LHCN-M2 (cell line): ENCODE measurements around the gene PRF1. TPM values are rescaled to one million over a fixed set of nuclear protein-coding genes. Genes with fewer than 3 reads are reported as not detected.
"Not testable (repeated sequence)": the region's sequence is repeated elsewhere in the genome, so short reads cannot be mapped to it uniquely, and the experiment has no call there.

Experiments
- DNase-seq: peaks from one replicate; pipeline ENCODE4 v3.0.0-alpha.2; 2012; ENCODE audit warnings: low read depth
- polyA plus RNA-seq: library from polyadenylated mRNA; unstranded; fragments of >200 nt; gene quantifications from one replicate; pipeline ENCODE4 v1.2.1, GENCODE V29; 2012; ENCODE audit warnings: missing spikeins
- total RNA-seq: library from RNA; depleted of rRNA; stranded (reverse); fragments of >200 nt; gene quantifications from 2 replicates; pipeline ENCODE4 v1.2.3, GENCODE V29; 2014; rRNA removed

Gene PRF1
- not detected in 2 replicates for total RNA-seq
- polyA plus RNA-seq, result not detected

DNA sequence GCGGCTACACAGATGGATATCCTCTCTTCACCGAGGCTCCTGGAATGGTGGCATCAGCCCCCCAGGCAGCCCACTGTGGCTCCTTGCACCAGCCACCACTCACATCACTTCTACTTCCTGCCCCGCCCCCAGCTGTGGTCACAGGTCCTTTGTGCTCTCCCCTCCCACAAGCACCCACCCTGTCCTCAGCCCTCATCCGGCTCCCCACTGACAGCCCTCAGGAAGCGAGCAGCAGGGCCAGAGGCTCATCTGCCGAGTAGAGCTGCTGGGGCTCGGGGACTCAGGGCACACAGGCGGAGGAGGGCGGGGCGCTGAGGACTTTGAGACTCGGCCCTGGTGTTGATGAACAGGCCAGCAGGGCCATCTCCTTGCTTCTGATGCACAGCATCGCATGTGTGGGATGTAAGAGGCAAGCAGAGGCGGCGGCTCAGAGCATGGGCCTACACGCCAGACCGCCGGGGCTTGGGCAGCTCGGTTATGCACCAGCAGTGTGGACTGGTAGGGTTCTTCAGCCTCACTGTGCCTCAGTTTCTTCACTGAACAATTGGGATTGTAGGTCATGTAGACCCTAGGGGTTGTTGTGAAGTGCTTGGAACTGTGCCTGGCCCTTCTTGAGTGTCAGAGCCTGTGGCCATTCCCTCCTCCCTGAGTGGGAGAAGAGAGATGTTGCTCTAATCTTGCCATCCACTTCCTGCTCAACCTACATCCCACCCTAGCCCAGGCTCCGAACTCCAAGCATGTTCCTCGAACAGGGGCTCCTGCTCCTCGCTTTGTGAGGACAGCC is at the start of gene PRF1:
PRF1 (minus strand) TSS at position 77 of the 784 bp plus-strand sequence. CDS start 1,839 bp downstream, outside the sequence.
- no peak for DNase-seq

DNA sequence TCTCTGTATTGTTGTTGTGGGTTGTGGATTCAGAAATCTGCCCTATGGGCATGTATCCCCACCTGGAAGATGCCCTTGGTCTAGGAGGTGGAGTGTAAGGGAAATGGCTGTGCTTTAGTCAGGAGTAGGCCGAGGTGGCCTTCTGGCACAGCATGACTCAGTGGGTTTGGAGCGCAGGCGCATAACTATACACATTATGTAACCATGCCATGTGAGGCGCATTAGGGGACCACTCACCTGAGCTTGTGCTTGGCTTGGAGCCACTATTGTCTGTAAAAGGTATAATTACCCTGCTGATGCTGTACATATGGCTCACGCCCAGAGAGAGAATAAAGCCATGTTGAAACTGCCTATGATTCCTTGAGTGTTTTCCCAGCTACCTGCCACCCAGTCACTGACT is 49.1 kb upstream of the PRF1 start:
- DNase-seq, result no peak

DNA sequence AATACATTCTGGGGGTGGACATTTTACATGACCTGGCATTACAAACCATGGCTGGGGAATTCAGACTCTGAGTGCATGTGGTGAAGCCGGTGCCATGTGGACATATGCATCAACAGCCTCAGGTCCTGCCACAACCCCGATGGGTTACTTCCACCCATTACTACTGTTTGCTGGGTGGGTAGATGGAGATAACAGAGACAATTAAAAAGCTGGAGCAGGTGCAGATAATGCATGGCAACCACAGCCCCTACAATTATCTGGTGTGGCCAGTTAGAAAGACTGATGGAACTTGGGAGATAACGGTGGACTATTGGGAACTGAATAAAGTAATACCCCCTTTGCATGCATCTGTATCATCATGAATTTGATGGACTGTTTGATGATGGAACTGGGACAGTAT is 48.2 kb upstream of the PRF1 start:
- no peak for DNase-seq

DNA sequence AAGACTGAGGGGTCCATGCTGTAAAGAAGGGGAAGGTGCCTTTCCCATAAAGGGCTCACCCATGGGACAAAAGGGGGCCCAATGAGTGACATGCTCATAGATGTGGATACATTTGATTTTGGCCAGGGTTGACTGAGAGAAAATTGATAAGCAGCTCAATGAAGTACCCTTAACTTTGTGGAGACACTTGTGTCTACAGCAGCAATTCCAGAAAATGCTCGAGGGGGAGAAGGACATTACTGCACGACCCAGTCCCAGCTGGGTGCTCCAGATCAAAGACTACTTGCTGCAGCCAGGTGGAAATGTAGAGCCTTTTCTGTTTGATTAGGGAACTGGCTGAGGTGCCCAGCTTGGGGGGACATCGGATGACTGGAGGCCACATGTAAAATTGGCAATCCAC is 47.6 kb upstream of the PRF1 start:
- no peak for DNase-seq

DNA sequence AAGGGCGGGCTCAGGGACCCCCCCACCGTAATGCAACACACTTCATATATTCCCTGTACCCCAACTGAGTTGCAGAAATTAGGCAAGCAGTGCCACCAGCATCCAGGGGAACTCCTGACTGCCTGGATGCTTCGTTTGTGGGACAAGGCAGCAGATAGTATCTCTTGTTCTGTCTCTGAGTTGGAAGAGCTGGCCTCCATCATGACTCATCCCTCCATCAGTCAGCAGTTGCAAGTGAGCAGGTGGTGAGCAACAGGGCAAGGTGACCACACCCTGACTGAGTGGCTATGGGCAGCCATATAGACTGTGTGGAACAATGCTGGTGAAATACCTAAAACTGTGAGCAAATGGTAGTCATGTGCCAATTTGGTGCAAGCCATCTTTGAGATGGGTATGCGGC is 47.0 kb upstream of the PRF1 start:
- peak; percentile 79 for DNase-seq

DNA sequence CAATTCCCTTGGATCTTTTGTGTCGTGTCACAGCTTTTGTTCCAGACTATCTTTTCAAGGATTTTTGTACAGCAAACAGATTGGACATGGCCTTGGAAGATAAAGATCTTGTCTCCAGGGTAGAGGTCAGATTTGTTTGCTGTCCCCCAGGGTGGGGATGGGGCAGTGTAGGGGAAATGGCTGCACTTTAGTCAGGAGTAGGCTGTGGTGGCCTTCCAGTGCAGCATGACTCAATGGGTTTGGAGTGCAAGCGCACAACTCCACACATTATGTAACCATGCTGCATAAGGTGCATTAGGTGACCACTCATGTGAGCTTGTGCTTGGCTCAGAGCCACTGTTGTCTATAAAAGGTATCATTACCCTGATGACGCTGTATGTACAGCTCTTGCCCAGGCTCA is 45.9 kb upstream of the PRF1 start:
- peak; percentile 47 for DNase-seq

DNA sequence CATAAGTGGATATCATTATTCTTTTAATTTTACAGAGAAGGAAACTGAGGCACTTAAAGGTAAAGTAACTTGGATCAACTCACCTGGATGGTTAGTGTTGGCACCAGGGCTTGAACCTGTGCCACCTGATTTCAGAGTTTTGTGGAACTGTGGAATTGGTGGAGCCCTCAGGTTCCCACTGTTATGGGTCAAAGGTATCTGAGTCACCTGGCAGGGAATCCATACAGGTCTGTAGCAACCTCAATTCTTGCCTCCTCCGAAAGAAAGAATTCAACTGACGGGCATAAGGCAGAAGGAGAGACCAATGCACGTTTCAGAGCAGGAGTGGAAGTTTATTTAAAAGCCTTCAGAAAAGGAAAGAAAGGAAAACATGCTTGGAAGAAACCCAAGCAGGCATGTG is 44.5 kb upstream of the PRF1 start:
- DNase-seq, result no peak

DNA sequence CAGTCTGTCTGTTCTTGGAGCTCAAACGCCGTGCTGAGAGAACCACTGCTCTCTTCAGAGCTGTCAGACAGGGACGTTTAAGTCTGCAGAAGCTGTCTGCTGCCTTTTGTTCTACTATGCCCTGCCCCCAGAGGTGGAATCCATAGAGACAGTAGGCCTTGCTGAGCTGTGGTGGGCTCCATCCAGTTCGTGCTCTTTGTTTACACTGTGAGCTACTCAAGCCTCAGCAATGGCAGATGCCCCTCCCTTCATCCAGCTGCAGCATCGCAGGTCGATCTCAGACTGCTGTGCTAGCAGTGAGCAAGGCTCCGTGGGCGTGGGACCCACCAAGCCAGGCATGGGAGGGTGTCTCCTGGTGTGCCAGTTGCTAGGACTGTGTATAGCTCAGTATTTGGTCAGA is 42.4 kb upstream of the PRF1 start:
- DNase-seq, result not testable (repeated sequence)

DNA sequence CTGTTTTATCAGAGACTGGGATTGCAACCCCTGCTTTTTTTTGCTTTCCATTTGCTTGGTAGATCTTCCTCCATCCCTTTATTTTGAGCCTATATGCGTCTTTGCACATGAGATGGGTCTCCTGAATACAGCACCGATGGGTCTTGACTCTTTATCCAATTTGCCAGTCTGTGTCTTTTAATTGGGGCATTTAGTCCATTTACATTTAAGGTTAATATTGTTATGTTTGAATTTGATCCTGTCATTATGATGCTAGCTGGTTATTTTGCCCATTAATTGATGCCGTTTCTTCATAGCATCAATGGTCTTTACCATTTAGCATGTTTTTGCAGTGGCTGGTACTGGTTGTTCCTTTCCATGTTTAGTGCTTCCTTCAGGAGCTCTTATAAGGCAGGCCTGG is 40.7 kb upstream of the PRF1 start:
- DNase-seq, result not testable (repeated sequence)

DNA sequence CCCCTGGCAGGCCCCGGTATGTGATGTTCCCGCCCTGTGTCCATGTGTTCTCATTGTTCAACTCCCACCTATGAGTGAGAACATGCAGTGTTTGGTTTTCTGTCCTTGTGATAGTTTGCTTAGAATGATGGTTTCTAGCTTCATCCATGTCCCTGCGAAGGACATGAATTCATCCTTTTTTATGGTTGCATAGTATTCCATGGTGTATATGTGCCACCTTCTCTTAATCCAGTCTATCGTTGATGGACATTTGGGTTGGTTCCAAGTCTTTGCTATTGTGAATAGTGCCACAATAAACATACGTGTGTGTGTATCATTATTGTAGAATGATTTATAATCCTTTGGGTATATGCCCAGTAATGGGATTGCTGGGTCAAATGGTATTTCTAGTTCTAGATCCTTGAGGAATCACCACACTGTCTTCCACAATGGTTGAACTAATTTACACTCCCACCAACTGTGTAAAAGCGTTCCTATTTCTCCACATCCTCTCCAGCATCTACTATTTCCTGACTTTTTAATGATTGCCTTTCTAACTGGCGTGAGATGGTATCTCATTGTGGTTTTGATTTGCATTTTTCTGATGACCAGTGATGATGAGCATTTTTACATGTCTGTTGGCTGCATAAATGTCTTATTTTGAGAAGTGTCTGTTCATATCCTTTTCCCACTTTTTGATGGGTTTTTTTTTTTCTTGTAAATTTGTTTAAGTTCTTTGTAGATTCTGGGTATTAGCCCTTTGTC is 37.3 kb upstream of the PRF1 start:
- DNase-seq, result not testable (repeated sequence)

DNA sequence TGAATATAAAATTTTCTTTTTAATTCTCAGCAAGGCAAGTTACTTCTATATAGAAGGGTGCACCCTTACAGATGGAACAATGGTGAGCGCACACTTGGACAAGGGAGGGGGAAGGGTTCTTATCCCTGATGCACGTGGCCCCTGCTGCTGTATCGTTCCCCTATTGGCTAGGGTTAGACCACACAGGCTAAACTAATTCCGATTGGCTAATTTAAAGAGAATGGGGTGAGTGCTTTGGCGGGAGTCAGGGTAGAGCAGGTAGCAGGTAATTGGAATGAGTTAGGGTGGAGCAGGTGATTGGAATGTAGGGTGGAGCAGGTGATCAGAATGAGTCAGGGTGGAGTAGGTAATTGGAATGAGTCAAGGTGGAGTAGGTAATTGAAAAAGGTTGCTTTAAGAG is 32.0 kb upstream of the PRF1 start:
- not testable (repeated sequence) for DNase-seq

DNA sequence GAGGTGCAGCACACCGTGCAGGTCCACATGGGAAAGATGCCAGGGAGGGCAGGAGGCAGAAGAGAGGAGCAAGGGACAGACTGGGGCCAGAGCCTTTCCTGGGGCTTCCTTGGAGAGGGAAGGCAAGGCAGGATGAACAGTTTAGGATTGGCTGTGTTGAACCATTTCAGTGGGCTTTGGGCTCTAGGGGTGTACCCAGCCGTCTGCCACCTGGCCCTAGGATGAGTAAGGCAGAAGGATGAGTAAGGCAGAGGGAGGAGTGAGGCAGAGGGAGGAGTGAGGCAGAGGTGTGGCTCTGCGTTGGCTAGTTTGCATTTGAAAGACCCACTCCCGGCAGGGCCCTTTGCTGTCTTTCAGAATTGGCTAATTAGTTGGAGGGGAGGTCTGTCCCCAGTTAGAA is 31.5 kb upstream of the PRF1 start:
- DNase-seq, result no peak

DNA sequence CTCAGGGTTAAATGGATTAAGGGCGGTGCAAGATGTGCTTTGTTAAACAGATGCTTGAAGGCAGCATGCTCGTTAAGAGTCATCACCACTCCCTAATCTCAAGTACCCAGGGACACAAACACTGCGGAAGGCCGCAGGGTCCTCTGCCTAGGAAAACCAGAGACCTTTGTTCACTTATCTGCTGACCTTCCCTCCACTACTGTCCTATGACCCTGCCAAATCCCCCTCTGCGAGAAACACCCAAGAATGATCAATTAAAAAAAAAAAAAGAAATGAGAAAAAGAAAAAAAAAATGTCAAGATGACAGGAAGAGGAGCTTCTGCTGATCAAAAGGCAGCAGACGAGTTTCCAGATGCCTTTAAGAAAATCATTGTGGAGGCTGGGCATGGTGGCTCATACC is 29.2 kb upstream of the PRF1 start:
- not testable (repeated sequence) for DNase-seq

DNA sequence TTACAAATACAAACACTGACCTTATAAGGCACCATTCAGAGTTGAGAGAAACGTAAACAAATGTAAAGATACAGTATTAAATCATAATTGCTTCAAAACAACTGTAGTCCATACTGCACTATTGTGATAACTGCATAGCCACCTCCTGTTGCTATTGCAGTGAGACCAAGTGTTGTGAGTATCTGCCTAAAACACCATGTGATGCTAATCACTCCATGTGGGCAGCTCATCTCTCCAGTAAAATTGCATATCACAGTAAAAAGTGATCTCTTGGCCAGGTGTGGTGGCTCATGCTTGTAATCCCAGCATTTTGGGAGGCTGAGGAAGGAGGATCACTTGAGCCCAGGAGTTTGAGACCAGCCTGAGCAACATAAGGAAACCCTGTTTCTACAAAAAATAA is 26.8 kb upstream of the PRF1 start:
- no peak for DNase-seq

DNA sequence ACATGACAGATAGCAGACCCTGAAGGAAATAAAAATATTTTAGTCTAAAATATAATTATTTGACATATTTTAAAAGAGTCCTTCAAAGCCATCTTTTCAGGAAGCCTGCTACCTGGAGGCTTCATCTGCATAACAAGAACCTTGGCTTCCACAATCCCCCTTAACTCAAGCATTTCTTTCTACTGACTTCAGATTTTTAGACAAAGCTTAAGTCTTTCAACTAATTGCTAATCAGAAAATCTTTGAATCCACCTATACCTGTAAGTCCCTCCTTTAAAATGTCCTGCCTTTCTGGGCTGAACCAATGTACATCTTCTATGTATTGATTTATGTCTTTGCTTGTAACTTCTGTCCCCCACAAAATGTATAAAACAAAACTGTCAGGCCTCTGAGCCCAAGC is 23.5 kb upstream of the PRF1 start:
- no peak for DNase-seq

DNA sequence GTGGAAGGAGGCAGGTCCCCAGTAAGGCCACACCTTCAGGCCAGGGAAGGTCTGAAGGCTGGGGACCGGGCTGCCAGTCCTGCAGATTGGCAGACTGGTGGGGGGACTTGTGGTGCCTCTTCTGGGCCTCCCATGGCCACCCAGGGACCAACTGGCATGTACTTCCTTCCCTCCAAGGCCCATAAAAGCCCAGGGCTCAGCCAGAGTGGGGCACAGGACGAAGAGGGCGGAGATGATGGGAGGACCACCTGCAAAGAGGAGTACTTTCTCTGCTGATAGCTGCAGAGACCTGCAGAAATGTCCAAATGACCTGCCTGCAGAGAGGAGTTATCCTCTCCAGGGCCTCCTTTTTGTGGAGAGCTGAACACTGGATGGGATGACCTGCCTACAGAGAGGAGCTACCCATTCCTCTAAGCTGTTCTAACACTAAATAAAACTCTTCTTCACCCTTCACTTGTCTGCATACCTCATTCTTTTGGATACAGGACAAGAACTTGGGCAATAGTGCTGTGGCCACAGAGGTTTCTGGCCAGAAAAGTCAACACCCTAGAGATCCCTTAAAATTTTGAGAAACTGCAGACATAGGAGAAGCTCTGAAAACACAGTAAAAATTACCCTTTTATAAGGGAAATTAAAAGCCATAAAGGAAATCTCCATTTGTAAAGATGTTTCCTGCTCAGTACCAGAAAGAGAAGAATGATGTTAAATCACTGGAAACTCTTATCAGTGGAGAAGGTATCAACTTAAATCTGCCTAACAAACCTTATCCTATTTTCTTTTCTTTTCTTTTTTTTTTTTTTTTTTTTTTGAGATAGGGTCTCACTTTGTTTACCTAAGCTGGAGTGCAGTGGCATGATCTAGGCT is 20.7 kb upstream of the PRF1 start:
- peak; percentile 19 for DNase-seq

DNA sequence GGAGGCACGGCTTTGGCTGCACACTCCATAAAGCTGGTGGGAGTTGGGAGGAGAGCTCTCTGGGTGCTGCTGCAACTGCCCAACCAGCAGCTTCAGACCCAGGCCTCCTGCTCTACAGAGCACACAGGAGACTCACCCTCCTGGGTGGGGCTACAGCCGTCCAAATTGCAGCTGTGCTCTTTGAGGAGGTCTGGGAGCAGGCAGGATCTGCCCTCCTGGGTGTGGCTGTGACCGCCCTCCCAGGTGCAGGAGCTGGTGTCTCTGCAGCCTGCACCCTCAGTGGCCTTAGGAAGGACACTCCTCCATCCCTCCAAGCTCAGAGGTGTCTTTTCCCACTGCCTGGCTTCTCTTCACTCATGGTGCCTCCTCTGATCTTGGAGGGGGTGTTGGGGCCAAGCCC is 20.0 kb upstream of the PRF1 start:
- DNase-seq, result no peak

DNA sequence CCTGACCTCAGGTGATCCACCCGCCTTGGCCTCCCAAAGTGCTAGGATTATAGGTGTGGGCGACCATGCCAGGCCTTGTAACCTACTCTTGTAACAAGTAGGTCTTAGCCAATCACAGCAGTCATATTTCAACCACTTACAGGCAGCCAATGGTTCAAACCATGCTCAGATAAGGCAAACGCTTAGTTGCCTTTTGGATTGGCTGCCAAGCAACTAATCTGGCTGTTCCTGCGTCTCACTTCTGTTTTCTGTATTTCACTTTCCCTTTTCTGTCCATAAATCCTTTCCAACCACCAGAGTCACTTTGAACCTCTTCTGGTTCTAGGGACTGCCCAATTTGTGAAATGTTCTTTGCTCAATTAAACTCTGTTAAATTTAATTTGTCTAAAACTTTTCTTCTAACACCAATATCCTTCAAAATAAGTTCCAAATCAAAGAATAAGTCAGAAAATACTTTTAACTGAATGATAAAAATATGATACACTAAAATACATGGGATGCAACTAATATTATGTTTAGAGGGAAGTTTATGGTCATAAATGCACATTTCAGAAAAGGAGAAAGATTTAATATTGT is 19.1 kb upstream of the PRF1 start:
- no peak for DNase-seq

DNA sequence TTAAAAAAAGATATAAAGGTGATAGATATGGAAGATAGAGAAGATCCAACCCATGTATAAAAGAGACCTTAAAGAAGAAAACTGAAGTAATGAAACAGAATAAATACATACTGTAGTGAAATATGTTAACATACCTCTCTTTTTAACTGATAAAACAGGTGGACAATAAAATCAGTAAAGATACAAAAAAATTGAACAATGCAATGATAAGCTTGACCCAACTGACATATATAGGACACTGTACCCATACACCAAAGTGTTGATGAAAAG is 17.4 kb upstream of the PRF1 start:
- DNase-seq, result no peak

DNA sequence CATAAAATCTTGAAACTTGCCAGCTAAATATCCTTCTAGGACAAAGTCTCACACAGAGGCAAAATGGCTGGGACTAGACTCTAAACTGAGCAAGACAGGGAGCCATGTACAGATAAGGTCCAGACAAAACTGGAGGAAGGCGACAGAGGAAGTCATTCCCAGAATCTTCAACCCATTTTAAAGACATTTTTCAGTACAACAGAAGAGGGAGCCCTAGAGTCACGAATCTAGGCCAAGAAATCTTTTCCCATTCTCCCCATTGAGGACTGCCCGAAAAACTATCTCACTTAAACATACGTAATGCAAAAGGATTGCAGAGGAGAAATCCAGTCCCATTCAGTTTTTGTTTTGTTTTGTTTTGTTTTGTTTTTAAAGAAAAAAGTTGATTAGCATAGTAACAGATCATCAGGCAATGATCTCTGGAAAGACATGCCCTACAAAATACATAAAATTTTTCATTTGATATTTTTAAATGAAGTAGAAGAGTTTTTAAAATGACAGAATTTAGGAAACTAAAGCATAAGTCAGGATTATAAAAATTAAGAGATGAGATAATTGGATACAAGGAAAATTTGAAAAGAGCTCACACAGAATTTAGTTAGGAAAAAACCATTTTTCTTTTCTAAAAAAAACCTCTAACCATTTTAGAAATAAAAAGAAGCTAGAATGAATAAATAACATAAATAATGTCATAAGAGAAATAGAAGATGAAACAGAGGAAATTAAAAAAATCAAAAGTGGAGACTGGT is 16.9 kb upstream of the PRF1 start:
- DNase-seq, result peak; percentile 52

DNA sequence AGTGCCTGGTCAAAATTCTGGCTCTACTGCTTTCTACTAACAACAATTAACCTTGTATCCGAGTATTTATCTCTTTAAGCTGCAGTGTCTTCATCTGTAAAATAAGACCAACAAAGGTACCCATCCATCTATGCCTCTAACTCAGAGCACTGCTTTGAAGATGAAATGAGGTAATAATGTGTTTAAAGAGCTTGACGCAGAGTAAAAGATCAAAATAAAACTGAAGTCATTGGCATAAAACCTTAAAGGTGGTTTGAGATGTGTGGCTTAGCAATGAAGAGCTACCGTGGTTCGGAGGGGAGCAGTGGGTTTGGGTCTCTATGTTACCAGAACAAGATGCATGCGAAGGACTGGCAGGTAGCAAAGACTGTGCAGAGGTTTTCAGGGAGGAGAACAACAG is 16.1 kb upstream of the PRF1 start:
- DNase-seq, result no peak
